Kidney (tissue), 14 donors: ENCODE measurements around the gene HOXD4. TPM values are rescaled to one million over a fixed set of nuclear protein-coding genes. Genes with fewer than 3 reads are reported as not detected.

Experiments used
- DNase-seq, 5 donors: peaks; one replicate each; pipeline ENCODE4 v3.0.0-alpha.2; 2013 to 2020
- FAIRE-seq: peaks from 2 replicates; lab custom pipeline; 2012; peaks lifted over from hg19 to GRCh38; lab: Jason Lieb, UNC
- H3K27ac ChIP-seq, 2 donors: one replicate each; pipeline ENCODE4 v1.7.0; 2013; ENCODE audit warnings: low read depth in 2 of 2, low read length in 2 of 2, inconsistent platforms in 1 of 2
- H3K27me3 ChIP-seq: one replicate; pipeline ENCODE4 v1.7.1; 2013; ENCODE audit warnings: low read length, inconsistent platforms; ENCODE audit not compliant: control insufficient read depth, insufficient read depth
- H3K36me3 ChIP-seq, 3 donors: one replicate each; pipeline versions ENCODE4 v1.7.0 to v1.7.1; 2013; ENCODE audit warnings: low read length in 3 of 3, control low read depth in 1 of 3, inconsistent platforms in 1 of 3; ENCODE audit not compliant: insufficient read depth in 3 of 3, control insufficient read depth in 2 of 3
- H3K4me1 ChIP-seq, 3 donors: one replicate each; pipeline versions ENCODE4 v1.7.0 to v1.7.1; 2013; ENCODE audit warnings: low read length in 3 of 3, inconsistent platforms in 1 of 3, low read depth in 1 of 3; ENCODE audit not compliant: control insufficient read depth in 2 of 3, insufficient read depth in 2 of 3
- H3K4me3 ChIP-seq, 3 donors: one replicate each; pipeline versions ENCODE4 v1.7.0 to v1.8.1; 2013; ENCODE audit warnings: low read length in 3 of 3, control low read depth in 1 of 3, inconsistent platforms in 1 of 3
- H3K9ac ChIP-seq, 3 donors: one replicate each; pipeline versions ENCODE4 v1.7.0 to v1.7.1; 2013; ENCODE audit warnings: low read length in 3 of 3, control low read depth in 1 of 3, inconsistent platforms in 1 of 3
- H3K9me3 ChIP-seq, 3 donors: one replicate each; pipeline versions ENCODE4 v1.7.0 to v1.7.1; 2013; ENCODE audit warnings: low read length in 3 of 3, control low read depth in 1 of 3, inconsistent platforms in 1 of 3; ENCODE audit not compliant: control insufficient read depth in 2 of 3, insufficient read depth in 1 of 3
- intact Hi-C: fragments of 100-400 bp; cut with DNase I; formaldehyde crosslinking; loops from one replicate; pipeline ENCODE4 v1.11.1; 2022
- polyA plus RNA-seq: library from polyadenylated mRNA; stranded (reverse); fragments of 350-450 nt; fragmentation: Illumina TruSeq; extraction: RNeasy Lipid Tissue Mini Kit (QIAGEN cat#74804); gene quantifications from one replicate; pipeline ENCODE4 v1.2.3, GENCODE V29; 2014; ENCODE audit warnings: low read depth, low replicate concordance; ENCODE audit not compliant: insufficient read depth
- total RNA-seq: library from RNA; stranded (reverse); fragmentation: NEBNext Ultra II Directional; extraction: Animal tissue kit (Norgen Biotek cat#: 25700); gene quantifications from one replicate; pipeline ENCODE4 v1.2.1, GENCODE V29; 2021
- TF ChIP-seq, protein P1 (sequence below): IDR thresholded peaks from 3 replicates; pipeline ENCODE4 v1.5.1; 2012; ENCODE audit warnings: mild to moderate bottlenecking, moderate library complexity, borderline replicate concordance; ENCODE audit not compliant: insufficient read depth; ENCODE audit errors: extremely low read depth
- donor health status: control.
- donor health status: control.
- donor health status: control.
- donor health status: control.
- donor health status: control.
- donor health status: DM: yes; HTN: yes; CAD: no.
- donor health status: Normal renal cell carcinoma (clear cell type).

HOXD4 gene
- total and polyA plus RNA-seq, 2 donors from 2014 or later, result 12.1 to 27.8 TPM

DNA sequence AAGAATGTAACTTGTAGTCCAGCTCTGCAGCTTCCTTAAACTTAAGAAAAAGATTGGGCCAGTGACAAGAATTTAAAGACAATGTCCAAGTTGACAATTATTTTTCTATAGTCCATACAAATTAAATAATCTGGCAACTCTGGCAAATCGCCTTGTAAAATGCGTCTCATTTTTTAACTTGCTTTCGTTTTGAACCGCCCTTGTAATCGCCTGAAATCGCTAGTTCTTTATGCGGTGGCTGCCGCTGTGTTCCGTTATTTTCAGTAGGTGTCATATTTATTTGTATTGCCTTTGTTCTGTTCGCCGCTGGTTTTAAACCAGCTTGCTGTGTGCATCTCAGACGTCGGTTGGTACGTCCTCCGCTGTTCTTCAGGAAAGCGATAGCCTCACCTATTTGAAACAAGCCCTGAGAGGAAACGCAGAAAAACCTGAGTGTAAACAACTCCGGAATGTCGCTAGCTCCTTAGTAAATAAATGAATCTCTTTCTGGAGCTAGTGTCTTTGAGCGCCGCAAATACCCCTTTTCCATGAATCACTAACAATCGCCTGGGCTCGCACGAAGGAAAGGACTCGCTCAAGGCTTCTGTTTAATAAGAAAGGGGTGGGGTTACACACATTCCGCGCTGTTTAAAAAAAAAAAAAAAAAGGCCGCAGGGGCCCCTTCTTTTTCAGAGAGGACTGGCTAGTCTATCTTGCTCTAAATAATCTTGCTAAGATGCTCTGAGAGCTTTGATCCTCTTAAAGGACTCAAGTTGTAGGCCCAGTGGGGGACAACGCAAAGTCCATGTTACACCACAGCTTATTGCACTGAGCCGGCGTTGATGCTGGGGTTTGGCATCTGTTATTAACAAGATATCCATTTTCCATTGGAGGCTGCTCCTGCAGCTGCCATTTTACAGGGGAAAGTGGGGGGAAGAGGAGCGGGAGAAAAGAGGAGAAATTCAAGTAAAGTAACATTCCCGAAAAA, 18.9 kb upstream of the HOXD4 start:
- peak overlapping the region; percentile 67 to 85 (median 81) for H3K4me3 ChIP-seq
- H3K27ac ChIP-seq, result peak overlapping the region; percentile 85 to 97
- peak overlapping the region; percentile 75 to 96 (median 95) for H3K9ac ChIP-seq
- FAIRE-seq, result no peak
- intact Hi-C loops, result no loop called here
- peaks cover 5 to 12% (median 7%) of the 10 kb centered on the region in 3 donors for H3K4me1 ChIP-seq
- H3K36me3 ChIP-seq, result no peaks in the 10 kb centered on the region
- DNase-seq, result peak in 3 of 5 donors; percentile 43 to 69 (median 54)
- no peaks in the 10 kb centered on the region for H3K27me3 ChIP-seq
- no peaks in the 10 kb centered on the region for H3K9me3 ChIP-seq
- TF ChIP-seq, protein P1, sequence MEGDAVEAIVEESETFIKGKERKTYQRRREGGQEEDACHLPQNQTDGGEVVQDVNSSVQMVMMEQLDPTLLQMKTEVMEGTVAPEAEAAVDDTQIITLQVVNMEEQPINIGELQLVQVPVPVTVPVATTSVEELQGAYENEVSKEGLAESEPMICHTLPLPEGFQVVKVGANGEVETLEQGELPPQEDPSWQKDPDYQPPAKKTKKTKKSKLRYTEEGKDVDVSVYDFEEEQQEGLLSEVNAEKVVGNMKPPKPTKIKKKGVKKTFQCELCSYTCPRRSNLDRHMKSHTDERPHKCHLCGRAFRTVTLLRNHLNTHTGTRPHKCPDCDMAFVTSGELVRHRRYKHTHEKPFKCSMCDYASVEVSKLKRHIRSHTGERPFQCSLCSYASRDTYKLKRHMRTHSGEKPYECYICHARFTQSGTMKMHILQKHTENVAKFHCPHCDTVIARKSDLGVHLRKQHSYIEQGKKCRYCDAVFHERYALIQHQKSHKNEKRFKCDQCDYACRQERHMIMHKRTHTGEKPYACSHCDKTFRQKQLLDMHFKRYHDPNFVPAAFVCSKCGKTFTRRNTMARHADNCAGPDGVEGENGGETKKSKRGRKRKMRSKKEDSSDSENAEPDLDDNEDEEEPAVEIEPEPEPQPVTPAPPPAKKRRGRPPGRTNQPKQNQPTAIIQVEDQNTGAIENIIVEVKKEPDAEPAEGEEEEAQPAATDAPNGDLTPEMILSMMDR, result no peak

DNA sequence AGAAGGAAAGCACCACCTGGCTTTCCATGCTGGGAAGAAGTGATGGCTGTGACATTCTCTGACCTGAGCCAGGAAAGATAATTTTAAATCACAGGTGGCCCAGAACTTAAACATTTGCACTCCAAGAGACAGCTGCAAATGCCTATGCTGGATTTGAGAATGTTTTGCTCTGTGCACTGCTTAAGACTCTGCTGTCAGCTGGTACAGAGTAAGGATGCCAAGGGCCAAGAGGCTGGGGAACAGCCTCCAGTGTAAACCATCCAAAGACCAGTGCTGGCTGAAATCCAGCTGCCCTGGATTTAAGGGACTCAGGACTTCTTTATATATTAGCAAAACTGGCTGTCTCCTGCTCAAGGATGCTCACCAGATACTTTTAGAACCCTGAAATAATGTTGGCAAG, 18.0 kb upstream of the HOXD4 start:
- peak overlapping the region; percentile 63 to 96 (median 95) for H3K9ac ChIP-seq
- FAIRE-seq (no peak), DNase-seq (peak in 1 of 5 donors; percentile 45)
- H3K4me1 ChIP-seq, result peaks cover 3 to 12% (median 7%) of the 10 kb centered on the region in 3 donors
- TF ChIP-seq, protein P1, result no peak
- peak overlapping the region in 2 of 3 donors; percentile 81 to 85 for H3K4me3 ChIP-seq
- intact Hi-C loops, result no loop called here
- H3K27ac ChIP-seq, result peak overlapping the region; percentile 85 to 97
- no peaks in the 10 kb centered on the region for H3K9me3 ChIP-seq
- no peaks in the 10 kb centered on the region for H3K36me3 ChIP-seq
- no peaks in the 10 kb centered on the region for H3K27me3 ChIP-seq

DNA sequence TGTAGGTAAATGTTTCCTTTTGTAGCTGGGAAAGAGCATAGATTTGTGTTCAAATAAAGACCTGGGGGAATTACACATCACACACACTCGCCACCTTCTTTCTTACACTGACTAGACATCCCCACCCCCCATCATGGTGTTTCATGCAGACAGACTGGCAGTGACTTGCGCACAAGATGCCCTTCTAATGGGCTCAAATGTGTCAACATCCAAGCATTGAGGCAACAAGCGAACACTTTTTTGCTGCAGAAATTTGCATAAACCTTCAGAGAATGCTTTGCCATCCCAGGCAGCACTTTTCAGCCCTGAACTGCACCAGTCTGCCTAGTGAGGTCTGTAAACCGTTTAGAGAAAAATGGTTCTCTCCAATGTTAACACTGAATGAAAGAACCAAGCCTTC, 17.3 kb upstream of the HOXD4 start:
- Histone ChIP-seq H3K36me3 (no peaks in the 10 kb centered on the region), H3K9ac (peak overlapping the region in 2 of 3 donors; percentile 95 to 96), H3K4me1 (peaks cover 3 to 12% (median 7%) of the 10 kb centered on the region in 3 donors), H3K27ac (peak overlapping the region; percentile 94 to 97), H3K4me3 (peak overlapping the region in 1 of 3 donors; percentile 85), H3K27me3 (no peaks in the 10 kb centered on the region), H3K9me3 (no peaks in the 10 kb centered on the region)
- intact Hi-C loops, result no loop called here
- TF ChIP-seq, protein P1, result no peak
- FAIRE-seq, result no peak
- peak in 1 of 5 donors; percentile 54 for DNase-seq
